HCT116 (cell line): ENCODE results near the gene APBB3. TPM values are rescaled to one million over a fixed set of nuclear protein-coding genes. Genes with fewer than 3 reads are reported as not detected.

Experiments
- ATAC-seq: fragments of 200-7000 bp; cut with Tn5 transposase; 2 replicates; pipeline ENCODE4 v1.9.1; 2020; ENCODE audit warnings: mild to moderate bottlenecking, moderate library complexity
- BruUV-seq: library from RNA; stranded (reverse); fragments of 400-500 nt; replicated peaks from 2 replicates; lab custom pipeline; 2021; lab: Mats Ljungman, UMichigan
- CTCF ChIA-PET: fragments of 300-600 bp; sonication (Branson Sonifier 250); formaldehyde crosslinking; loops from one replicate; lab custom pipeline; 2021; ENCODE audit warnings: antibody characterized with exemption; lab: Charles Lee
- POLR2A ChIA-PET: fragments of 300-600, 350-600 bp; sonication (Branson Sonifier 250); formaldehyde crosslinking; loops from one replicate; lab custom pipeline; 2021; ENCODE audit warnings: antibody characterized with exemption; lab: Charles Lee
- RAD21 ChIA-PET, 2 experiments: fragments of 300-600 bp; sonication (Branson Sonifier 250); formaldehyde crosslinking; loops; one replicate each; lab custom pipeline; 2023; ENCODE audit warnings: low total read pairs in 2 of 2; ENCODE audit not compliant: uncharacterized antibody in 2 of 2, unreplicated experiment in 2 of 2, low non-redundant PET in 1 of 2; lab: Charles Lee
- DNase-seq: peaks from one replicate; pipeline ENCODE4 v3.0.0-alpha.2; 2010; ENCODE audit warnings: low read depth, low spot score
- H2AFZ ChIP-seq: fragments of 200-600 bp; shearing (Covaris generic), sonication (generic); 2 replicates; pipeline ENCODE4 v1.6.1; 2017; ENCODE audit warnings: low read depth, mixed run types, mixed read lengths, antibody characterized with exemption, low read length; ENCODE audit not compliant: poor library complexity, severe bottlenecking
- H3K27ac ChIP-seq: 2 replicates; pipeline ENCODE4 v1.5.1; 2012; ENCODE audit warnings: low read depth, low read length
- H3K27me3 ChIP-seq: fragments of 200-600 bp; sonication (generic); 2 replicates; pipeline ENCODE4 v1.6.1; 2016; ENCODE audit warnings: mixed run types, low read length, mixed read lengths; ENCODE audit not compliant: insufficient read depth
- H3K36me3 ChIP-seq, 2 experiments: fragments of 200-500 bp in 1 of 2; fragments of 200-600 bp in 1 of 2; sonication (Bioruptor generic) in 1 of 2; sonication (generic) in 1 of 2; 2 replicates each; pipeline versions ENCODE4 v1.5.1 to v1.6.1; 2014 to 2016; ENCODE audit warnings: low read length in 2 of 2, inconsistent platforms in 1 of 2, mixed read lengths in 1 of 2, mixed run types in 1 of 2; ENCODE audit not compliant: insufficient read depth in 2 of 2, control insufficient read depth in 1 of 2
- H3K4me1 ChIP-seq, 2 experiments: fragments of 200-600 bp in 1 of 2; sonication (generic) in 1 of 2; 2 replicates each; pipeline versions ENCODE4 v1.5.1 to v1.6.1; 2012 to 2017; ENCODE audit warnings: low read length in 2 of 2, inconsistent platforms in 1 of 2, mild to moderate bottlenecking in 1 of 2, mixed read lengths in 1 of 2, mixed run types in 1 of 2, moderate library complexity in 1 of 2; ENCODE audit not compliant: insufficient read depth in 2 of 2, control insufficient read depth in 1 of 2
- H3K4me2 ChIP-seq: fragments of 200-600 bp; sonication (generic); 2 replicates; pipeline ENCODE4 v1.6.1; 2017; ENCODE audit warnings: mixed run types, low read length, mixed read lengths
- H3K4me3 ChIP-seq, 2 experiments: fragments of 200-600 bp in 1 of 2; sonication (generic) in 1 of 2; replicated peaks in 1 of 2; 2 replicates each; pipeline ENCODE4 v1.5.1; 2011 to 2016; ENCODE audit warnings: low read length in 2 of 2, control low read depth in 1 of 2, low read depth in 1 of 2, mild to moderate bottlenecking in 1 of 2, mixed read lengths in 1 of 2, mixed run types in 1 of 2
- H3K79me2 ChIP-seq: fragments of 200-600 bp; sonication (generic); 2 replicates; pipeline ENCODE4 v1.6.1; 2017; ENCODE audit warnings: mild to moderate bottlenecking, mixed run types, low read length, moderate library complexity, mixed read lengths; ENCODE audit not compliant: insufficient read depth
- H3K9ac ChIP-seq: fragments of 200-600 bp; sonication (generic); 2 replicates; pipeline ENCODE4 v1.6.1; 2016; ENCODE audit warnings: low read length, mixed read lengths
- H3K9me2 ChIP-seq: fragments of 200-600 bp; sonication (generic), shearing (Covaris generic); 2 replicates; pipeline ENCODE4 v1.6.1; 2017; ENCODE audit warnings: mixed run types, mild to moderate bottlenecking, moderate library complexity; ENCODE audit not compliant: insufficient read depth
- H3K9me3 ChIP-seq, 2 experiments: fragments of 200-500 bp in 1 of 2; fragments of 200-600 bp in 1 of 2; sonication (Bioruptor generic) in 1 of 2; sonication (generic) in 1 of 2; 2 replicates each; pipeline ENCODE4 v1.6.1; 2014 to 2017; ENCODE audit warnings: low read length in 2 of 2, mixed read lengths in 2 of 2, inconsistent platforms in 1 of 2, low read depth in 1 of 2, mild to moderate bottlenecking in 1 of 2, mixed run types in 1 of 2, moderate library complexity in 1 of 2; ENCODE audit not compliant: control insufficient read depth in 1 of 2, insufficient read depth in 1 of 2
- H4K20me1 ChIP-seq: fragments of 200-600 bp; sonication (generic), shearing (Covaris generic); 2 replicates; pipeline ENCODE4 v1.6.1; 2017; ENCODE audit warnings: mixed run types, mild to moderate bottlenecking, moderate library complexity; ENCODE audit not compliant: insufficient read depth
- ATF3 ChIP-seq: IDR thresholded peaks from 2 replicates; pipeline ENCODE4 v1.6.1; 2012
- CBX3 ChIP-seq: IDR thresholded peaks from 2 replicates; pipeline ENCODE4 v1.6.1; 2012; ENCODE audit warnings: low read depth
- CEBPB ChIP-seq: IDR thresholded peaks from 2 replicates; pipeline ENCODE4 v1.6.1; 2012; ENCODE audit warnings: low read depth
- CTCF ChIP-seq, 3 experiments: fragments of 200-600 bp in 1 of 3; sonication (generic) in 1 of 3; IDR thresholded peaks in 2 of 3; conservative IDR thresholded peaks in 1 of 3; 2 replicates each; pipeline ENCODE4 v1.5.1; 2012 to 2017; ENCODE audit warnings: low read depth in 2 of 3, low read length in 2 of 3, antibody characterized with exemption in 1 of 3, borderline replicate concordance in 1 of 3, control low read depth in 1 of 3, mild to moderate bottlenecking in 1 of 3, mixed read lengths in 1 of 3, mixed run types in 1 of 3, moderate library complexity in 1 of 3; ENCODE audit not compliant: insufficient read depth in 1 of 3
- EGR1 ChIP-seq: IDR thresholded peaks from 2 replicates; pipeline ENCODE4 v1.6.1; 2012; ENCODE audit warnings: low read depth
- ELF1 ChIP-seq: IDR thresholded peaks from 2 replicates; pipeline ENCODE4 v1.6.1; 2012; ENCODE audit warnings: low read depth, borderline replicate concordance
- EZH2 ChIP-seq: fragments of 200-600 bp; sonication (generic); IDR thresholded peaks from 2 replicates; pipeline ENCODE4 v1.6.1; 2017; ENCODE audit warnings: antibody characterized with exemption, mixed run types
- EZH2phosphoT487 ChIP-seq: fragments of 200-600 bp; IDR thresholded peaks from 2 replicates; pipeline ENCODE4 v1.6.1; 2018; ENCODE audit warnings: antibody characterized with exemption, borderline replicate concordance
- FOSL1 ChIP-seq: IDR thresholded peaks from 2 replicates; pipeline ENCODE4 v1.6.1; 2012; ENCODE audit warnings: low read depth
- JUND ChIP-seq: IDR thresholded peaks from 2 replicates; pipeline ENCODE4 v1.6.1; 2012
- MAX ChIP-seq: IDR thresholded peaks from 2 replicates; pipeline ENCODE4 v1.6.1; 2012
- POLR2A ChIP-seq: IDR thresholded peaks from 2 replicates; pipeline ENCODE4 v1.7.0; 2011; ENCODE audit warnings: borderline replicate concordance; ENCODE audit not compliant: insufficient read depth, insufficient read length; ENCODE audit errors: extremely low read depth
- POLR2AphosphoS5 ChIP-seq: IDR thresholded peaks from 2 replicates; pipeline ENCODE4 v1.6.1; 2011; ENCODE audit warnings: mild to moderate bottlenecking, low read depth, low read length, moderate library complexity
- RAD21 ChIP-seq: IDR thresholded peaks from 2 replicates; pipeline ENCODE4 v1.6.1; 2012; ENCODE audit warnings: low read depth, mild to moderate bottlenecking
- REST ChIP-seq: IDR thresholded peaks from 2 replicates; pipeline ENCODE4 v1.6.1; 2012; ENCODE audit warnings: low read depth
- SIN3A ChIP-seq: IDR thresholded peaks from 2 replicates; pipeline ENCODE4 v1.6.1; 2012; ENCODE audit warnings: low read depth
- SP1 ChIP-seq: IDR thresholded peaks from 2 replicates; pipeline ENCODE4 v1.6.1; 2012; ENCODE audit warnings: low read depth
- TCF7L2 ChIP-seq: IDR thresholded peaks from 2 replicates; pipeline ENCODE4 v1.7.0; 2011; ENCODE audit warnings: borderline replicate concordance, inconsistent platforms; ENCODE audit not compliant: insufficient read depth, insufficient read length; ENCODE audit errors: extremely low read depth
- ZBTB33 ChIP-seq: IDR thresholded peaks from 2 replicates; pipeline ENCODE4 v1.6.1; 2011; ENCODE audit warnings: mild to moderate bottlenecking, low read length, moderate library complexity; ENCODE audit not compliant: insufficient replicate concordance; ENCODE audit errors: extremely low read depth
- ZFX ChIP-seq: fragments of 450-650 bp; IDR thresholded peaks from 2 replicates; pipeline ENCODE4 v1.6.1; 2017
- intact Hi-C: fragments of 100-400 bp; cut with micrococcal nuclease; formaldehyde crosslinking; loops from 2 replicates; pipeline ENCODE4 v1.10.0; 2022
- total RNA-seq: library from RNA; stranded (reverse); gene quantifications from one replicate; pipeline ENCODE4 v1.2.1, GENCODE V29; 2021; ENCODE audit not compliant: unreplicated experiment

Gene APBB3
- total RNA-seq, 1 experiment from 2014 or later, result 28.4 TPM

- no peak for ATAC-seq
- ChIA-PET POLR2A (no interaction called here), RAD21 (no interaction called here), CTCF (no interaction called here)
- Histone ChIP-seq H3K9me3 (no peaks in the 10 kb centered on the region), H3K4me1 (no peaks in the 10 kb centered on the region; a peak in 1 of 4 replicates), H3K79me2 (no peaks in the 10 kb centered on the region), H3K4me2 (no peak overlapping the region), H4K20me1 (no peaks in the 10 kb centered on the region), H3K9ac (no peak overlapping the region), H3K9me2 (no peaks in the 10 kb centered on the region), H3K4me3 (no peak overlapping the region), H3K27me3 (no peaks in the 10 kb centered on the region), H3K36me3 (no peaks in the 10 kb centered on the region), H2AFZ (no peak overlapping the region), H3K27ac (no peak overlapping the region)
- intact Hi-C loops, result no loop called here
- no peak for DNase-seq
- BruUV-seq, result no TSS peak
- TF ChIP-seq POLR2AphosphoS5 (no peak), ZFX (no peak), ELF1 (no peak), JUND (no peak), EZH2phosphoT487 (no peak), EGR1 (no peak), MAX (no peak), POLR2A (no peak), CTCF (IDR thresholded peaks at IDR 0.05 in 2 of 3, conservative IDR thresholded peaks at IDR 0.05 in 1 of 3; ENCODE audit: borderline replicate concordance in 1 of 3, insufficient read depth in 1 of 3, low read depth in 2 of 3, low read length in 2 of 3) (no peak), RAD21 (no peak), ATF3 (no peak), TCF7L2 (no peak), REST (no peak), EZH2 (no peak), FOSL1 (no peak), ZBTB33 (no peak), CBX3 (no peak), CEBPB (no peak), SIN3A (no peak), SP1 (no peak)
- TF ChIP-seq, all 23 proteins: peak for 0
Observed at GRCh38 chr5:140588311-140589070, 24.1 kb upstream of the APBB3 start.
